Neutrophil (primary cell): Measurements from ENCODE around the gene C1orf122.

Experiments used
- H3K27ac ChIP-seq: fragments of 200-600 bp; sonication (generic); 2 replicates; pipeline ENCODE4 v1.5.1; 2016; ENCODE audit warnings: mild to moderate bottlenecking, moderate library complexity
- H3K27me3 ChIP-seq: fragments of 200-600 bp; sonication (generic); 2 replicates; pipeline ENCODE4 v1.6.0; 2016; ENCODE audit warnings: mild to moderate bottlenecking
- H3K36me3 ChIP-seq: fragments of 200-600 bp; sonication (generic); 2 replicates; pipeline ENCODE4 v1.5.1; 2017
- H3K4me1 ChIP-seq, 2 experiments: fragments of 200-600 bp in 1 of 2; sonication (generic) in 1 of 2; 1 replicate in 1 of 2; 2 replicates in 1 of 2; pipeline versions ENCODE4 v1.5.1 to v1.6.1; 2013 to 2016; ENCODE audit warnings: low read depth in 1 of 2, low read length in 1 of 2, mild to moderate bottlenecking in 1 of 2, moderate library complexity in 1 of 2; ENCODE audit not compliant: control insufficient read depth in 1 of 2, insufficient read depth in 1 of 2
- H3K4me3 ChIP-seq, 2 experiments: fragments of 200-600 bp in 1 of 2; sonication (generic) in 1 of 2; 1 replicate in 1 of 2; 2 replicates in 1 of 2; pipeline ENCODE4 v1.5.1; 2013 to 2016; ENCODE audit warnings: low read depth in 1 of 2, low read length in 1 of 2, mild to moderate bottlenecking in 1 of 2, moderate library complexity in 1 of 2
- H3K9me3 ChIP-seq: fragments of 200-600 bp; sonication (generic); 2 replicates; pipeline ENCODE4 v1.5.1; 2016
- TF ChIP-seq, protein P1 (sequence below): fragments of 200-600 bp; sonication (generic); IDR thresholded peaks from 2 replicates; pipeline ENCODE4 v1.5.1; 2016; ENCODE audit warnings: antibody characterized with exemption

C1orf122 gene

DNA sequence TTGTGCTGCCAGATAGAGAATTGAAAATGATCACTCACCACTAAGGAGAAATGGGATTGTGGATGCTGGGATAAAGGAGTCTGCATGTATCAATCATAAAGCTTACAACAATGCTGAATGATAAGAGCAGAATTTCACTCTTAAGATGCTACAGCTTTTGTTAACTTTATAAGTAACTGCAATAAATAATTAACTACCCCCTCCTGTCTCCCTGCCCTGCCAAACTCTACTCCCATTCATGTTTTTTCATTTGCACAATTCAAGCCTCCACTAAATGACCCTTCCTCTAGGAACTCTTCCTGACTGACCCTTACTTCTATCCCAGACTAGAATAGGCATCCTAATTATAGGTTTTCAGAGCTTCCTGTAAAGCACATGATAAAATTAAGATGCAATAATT is 36.9 kb downstream of the C1orf122 start:
- Histone ChIP-seq H3K4me1 (peaks cover 85% of the 10 kb centered on the region in 2 experiments), H3K27ac (peak overlapping the region; percentile 92), H3K36me3 (peaks cover 18% of the 10 kb centered on the region), H3K4me3 (peak overlapping the region in 1 of 2 experiments; percentile 45), H3K9me3 (no peaks in the 10 kb centered on the region), H3K27me3 (no peaks in the 10 kb centered on the region)
- TF ChIP-seq, protein P1, sequence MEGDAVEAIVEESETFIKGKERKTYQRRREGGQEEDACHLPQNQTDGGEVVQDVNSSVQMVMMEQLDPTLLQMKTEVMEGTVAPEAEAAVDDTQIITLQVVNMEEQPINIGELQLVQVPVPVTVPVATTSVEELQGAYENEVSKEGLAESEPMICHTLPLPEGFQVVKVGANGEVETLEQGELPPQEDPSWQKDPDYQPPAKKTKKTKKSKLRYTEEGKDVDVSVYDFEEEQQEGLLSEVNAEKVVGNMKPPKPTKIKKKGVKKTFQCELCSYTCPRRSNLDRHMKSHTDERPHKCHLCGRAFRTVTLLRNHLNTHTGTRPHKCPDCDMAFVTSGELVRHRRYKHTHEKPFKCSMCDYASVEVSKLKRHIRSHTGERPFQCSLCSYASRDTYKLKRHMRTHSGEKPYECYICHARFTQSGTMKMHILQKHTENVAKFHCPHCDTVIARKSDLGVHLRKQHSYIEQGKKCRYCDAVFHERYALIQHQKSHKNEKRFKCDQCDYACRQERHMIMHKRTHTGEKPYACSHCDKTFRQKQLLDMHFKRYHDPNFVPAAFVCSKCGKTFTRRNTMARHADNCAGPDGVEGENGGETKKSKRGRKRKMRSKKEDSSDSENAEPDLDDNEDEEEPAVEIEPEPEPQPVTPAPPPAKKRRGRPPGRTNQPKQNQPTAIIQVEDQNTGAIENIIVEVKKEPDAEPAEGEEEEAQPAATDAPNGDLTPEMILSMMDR = no peak

DNA sequence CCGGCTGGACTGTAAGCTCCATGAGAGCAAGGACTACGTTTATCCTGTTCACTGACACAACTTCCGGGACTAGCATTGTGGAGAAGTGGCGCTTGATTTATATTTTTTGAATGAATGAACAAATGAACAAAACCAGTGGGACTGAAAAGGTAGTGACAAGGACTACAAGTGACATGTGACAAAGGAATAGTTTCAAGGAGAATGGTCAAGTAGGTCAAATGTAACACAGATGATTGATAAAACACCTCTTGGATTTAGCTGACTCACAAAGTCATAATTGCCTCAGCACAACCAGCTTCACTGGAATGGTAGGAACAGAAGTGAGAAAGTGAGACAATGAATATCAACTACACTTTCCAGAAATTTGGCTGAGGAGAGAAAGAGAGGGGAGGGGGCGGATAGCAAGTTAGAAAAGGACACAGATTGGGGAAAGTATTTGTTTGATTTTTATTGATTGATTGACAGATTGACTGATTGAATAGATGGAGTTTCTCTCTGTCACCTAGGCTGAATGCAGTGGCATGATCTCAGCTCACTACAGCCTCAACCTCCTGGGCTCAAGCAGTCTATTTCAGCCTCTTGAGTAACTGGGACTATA is 37.6 kb downstream of the C1orf122 start:
- H3K9me3 ChIP-seq = no peaks in the 10 kb centered on the region
- H3K4me3 ChIP-seq = peak overlapping the region; percentile 26 to 45
- peaks cover 12% of the 10 kb centered on the region for H3K36me3 ChIP-seq
- no peaks in the 10 kb centered on the region for H3K27me3 ChIP-seq
- H3K27ac ChIP-seq = peak overlapping the region; percentile 92
- TF ChIP-seq, protein P1 = no peak
- H3K4me1 ChIP-seq = peaks cover 91% of the 10 kb centered on the region in 2 experiments

DNA sequence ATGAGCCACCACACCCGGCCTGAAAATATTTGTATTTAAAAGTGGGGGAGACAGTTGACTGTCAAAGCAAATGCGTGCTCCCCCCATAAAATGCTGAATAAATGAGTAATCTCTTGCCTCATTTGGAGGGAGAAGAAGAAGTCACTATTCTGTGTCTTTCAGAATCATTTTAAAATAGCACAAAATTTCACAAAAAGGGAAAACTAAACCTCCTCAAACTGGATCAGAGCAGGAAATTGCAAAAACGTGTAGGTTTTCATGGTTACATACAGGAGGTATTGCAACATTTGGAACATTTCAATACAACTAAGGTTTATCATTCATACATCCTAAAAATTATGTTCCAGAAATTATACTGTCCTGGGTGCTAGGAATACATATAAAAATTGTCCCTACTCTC is 38.2 kb downstream of the C1orf122 start:
- Histone ChIP-seq H3K9me3 (no peaks in the 10 kb centered on the region), H3K4me3 (peak overlapping the region; percentile 26 to 45), H3K4me1 (peaks cover 97% of the 10 kb centered on the region in 2 experiments), H3K27ac (peak overlapping the region; percentile 92), H3K36me3 (peaks cover 6% of the 10 kb centered on the region), H3K27me3 (no peaks in the 10 kb centered on the region)
- TF ChIP-seq, protein P1 = no peak

DNA sequence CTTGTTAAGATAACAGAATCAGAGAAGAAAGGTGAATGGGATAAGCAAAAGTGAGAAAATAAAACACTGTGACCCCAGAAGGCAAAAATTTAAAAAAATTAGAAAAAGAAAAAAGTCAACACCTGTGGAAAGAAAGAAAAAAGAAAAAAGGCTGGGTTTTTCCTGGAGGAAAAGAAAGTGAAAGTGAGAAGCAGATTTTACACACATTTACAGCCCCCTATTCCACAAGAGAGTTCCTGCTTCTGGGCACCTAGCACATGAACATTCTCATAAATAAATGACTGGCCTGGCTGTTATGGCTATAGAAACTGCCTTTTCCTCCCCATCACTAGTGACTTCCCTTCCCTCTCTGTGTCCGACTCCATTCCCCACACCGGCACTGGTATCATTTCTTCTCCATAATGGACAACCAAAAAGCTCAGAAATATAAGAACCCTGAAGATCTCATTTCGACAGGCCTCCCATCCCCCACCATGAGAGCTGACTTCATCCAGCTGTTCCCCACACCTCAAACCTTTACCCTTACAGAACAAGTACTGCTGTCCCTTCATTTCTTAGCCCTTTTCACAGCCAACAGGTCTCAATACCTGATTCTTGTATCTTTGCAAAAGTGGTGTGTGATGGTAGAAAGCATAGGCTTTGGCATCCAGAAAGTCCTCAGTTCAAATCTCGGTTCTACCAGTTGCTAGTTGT is 39.2 kb downstream of the C1orf122 start:
- Histone ChIP-seq H3K4me1 (peaks cover 100% of the 10 kb centered on the region in 2 experiments), H3K9me3 (no peaks in the 10 kb centered on the region), H3K4me3 (peak overlapping the region; percentile 33 to 45), H3K27ac (peak overlapping the region; percentile 92), H3K36me3 (no peaks in the 10 kb centered on the region), H3K27me3 (no peaks in the 10 kb centered on the region)
- TF ChIP-seq, protein P1 = no peak

DNA sequence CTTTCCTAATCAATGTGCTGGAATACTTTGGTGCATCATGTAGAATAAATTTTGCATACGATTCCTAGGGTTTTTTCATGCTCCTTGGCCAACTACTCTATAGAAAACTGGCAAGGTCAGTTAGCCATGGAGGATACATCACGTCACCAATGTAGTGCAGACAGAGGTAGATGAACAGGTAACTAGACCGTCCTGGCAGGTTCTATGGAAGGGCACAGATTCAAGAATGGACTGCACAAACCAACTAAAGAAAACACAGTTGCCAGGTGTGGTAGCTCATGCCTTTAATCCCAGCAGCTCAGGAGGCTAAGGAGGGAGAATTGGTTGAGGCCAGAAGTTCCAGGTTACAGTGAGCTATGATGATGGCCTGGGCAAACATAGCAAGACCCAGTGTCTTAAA is 41.9 kb downstream of the C1orf122 start:
- peak overlapping the region; percentile 41 to 55 for H3K4me3 ChIP-seq
- H3K36me3 ChIP-seq = peaks cover 10% of the 10 kb centered on the region
- TF ChIP-seq, protein P1 = no peak
- peaks cover 100% of the 10 kb centered on the region in 2 experiments for H3K4me1 ChIP-seq
- H3K27me3 ChIP-seq = no peaks in the 10 kb centered on the region
- H3K9me3 ChIP-seq = no peaks in the 10 kb centered on the region
- peak overlapping the region; percentile 92 for H3K27ac ChIP-seq
